HCT116 (cell line): ENCODE measurements around the gene ARHGAP28. TPM values are rescaled to one million over a fixed set of nuclear protein-coding genes. Genes with fewer than 3 reads are reported as not detected.

Experiments
- ATAC-seq: fragments of 200-7000 bp; cut with Tn5 transposase; 2 replicates; pipeline ENCODE4 v1.9.1; 2020; ENCODE audit warnings: mild to moderate bottlenecking, moderate library complexity
- BruUV-seq: library from RNA; stranded (reverse); fragments of 400-500 nt; replicated peaks from 2 replicates; lab custom pipeline; 2021; lab: Mats Ljungman, UMichigan
- CTCF ChIA-PET: fragments of 300-600 bp; sonication (Branson Sonifier 250); formaldehyde crosslinking; loops from one replicate; lab custom pipeline; 2021; ENCODE audit warnings: antibody characterized with exemption; lab: Charles Lee
- POLR2A ChIA-PET: fragments of 300-600, 350-600 bp; sonication (Branson Sonifier 250); formaldehyde crosslinking; loops from one replicate; lab custom pipeline; 2021; ENCODE audit warnings: antibody characterized with exemption; lab: Charles Lee
- RAD21 ChIA-PET, 2 experiments: fragments of 300-600 bp; sonication (Branson Sonifier 250); formaldehyde crosslinking; loops; one replicate each; lab custom pipeline; 2023; ENCODE audit warnings: low total read pairs in 2 of 2; ENCODE audit not compliant: uncharacterized antibody in 2 of 2, unreplicated experiment in 2 of 2, low non-redundant PET in 1 of 2; lab: Charles Lee
- DNase-seq: peaks from one replicate; pipeline ENCODE4 v3.0.0-alpha.2; 2010; ENCODE audit warnings: low read depth, low spot score
- H2AFZ ChIP-seq: fragments of 200-600 bp; shearing (Covaris generic), sonication (generic); 2 replicates; pipeline ENCODE4 v1.6.1; 2017; ENCODE audit warnings: low read depth, mixed run types, mixed read lengths, antibody characterized with exemption, low read length; ENCODE audit not compliant: poor library complexity, severe bottlenecking
- H3K27ac ChIP-seq: 2 replicates; pipeline ENCODE4 v1.5.1; 2012; ENCODE audit warnings: low read depth, low read length
- H3K27me3 ChIP-seq: fragments of 200-600 bp; sonication (generic); 2 replicates; pipeline ENCODE4 v1.6.1; 2016; ENCODE audit warnings: mixed run types, low read length, mixed read lengths; ENCODE audit not compliant: insufficient read depth
- H3K36me3 ChIP-seq, 2 experiments: fragments of 200-500 bp in 1 of 2; fragments of 200-600 bp in 1 of 2; sonication (Bioruptor generic) in 1 of 2; sonication (generic) in 1 of 2; 2 replicates each; pipeline versions ENCODE4 v1.5.1 to v1.6.1; 2014 to 2016; ENCODE audit warnings: low read length in 2 of 2, inconsistent platforms in 1 of 2, mixed read lengths in 1 of 2, mixed run types in 1 of 2; ENCODE audit not compliant: insufficient read depth in 2 of 2, control insufficient read depth in 1 of 2
- H3K4me1 ChIP-seq, 2 experiments: fragments of 200-600 bp in 1 of 2; sonication (generic) in 1 of 2; 2 replicates each; pipeline versions ENCODE4 v1.5.1 to v1.6.1; 2012 to 2017; ENCODE audit warnings: low read length in 2 of 2, inconsistent platforms in 1 of 2, mild to moderate bottlenecking in 1 of 2, mixed read lengths in 1 of 2, mixed run types in 1 of 2, moderate library complexity in 1 of 2; ENCODE audit not compliant: insufficient read depth in 2 of 2, control insufficient read depth in 1 of 2
- H3K4me2 ChIP-seq: fragments of 200-600 bp; sonication (generic); 2 replicates; pipeline ENCODE4 v1.6.1; 2017; ENCODE audit warnings: mixed run types, low read length, mixed read lengths
- H3K4me3 ChIP-seq, 2 experiments: fragments of 200-600 bp in 1 of 2; sonication (generic) in 1 of 2; replicated peaks in 1 of 2; 2 replicates each; pipeline ENCODE4 v1.5.1; 2011 to 2016; ENCODE audit warnings: low read length in 2 of 2, control low read depth in 1 of 2, low read depth in 1 of 2, mild to moderate bottlenecking in 1 of 2, mixed read lengths in 1 of 2, mixed run types in 1 of 2
- H3K79me2 ChIP-seq: fragments of 200-600 bp; sonication (generic); 2 replicates; pipeline ENCODE4 v1.6.1; 2017; ENCODE audit warnings: mild to moderate bottlenecking, mixed run types, low read length, moderate library complexity, mixed read lengths; ENCODE audit not compliant: insufficient read depth
- H3K9ac ChIP-seq: fragments of 200-600 bp; sonication (generic); 2 replicates; pipeline ENCODE4 v1.6.1; 2016; ENCODE audit warnings: low read length, mixed read lengths
- H3K9me2 ChIP-seq: fragments of 200-600 bp; sonication (generic), shearing (Covaris generic); 2 replicates; pipeline ENCODE4 v1.6.1; 2017; ENCODE audit warnings: mixed run types, mild to moderate bottlenecking, moderate library complexity; ENCODE audit not compliant: insufficient read depth
- H3K9me3 ChIP-seq, 2 experiments: fragments of 200-500 bp in 1 of 2; fragments of 200-600 bp in 1 of 2; sonication (Bioruptor generic) in 1 of 2; sonication (generic) in 1 of 2; 2 replicates each; pipeline ENCODE4 v1.6.1; 2014 to 2017; ENCODE audit warnings: low read length in 2 of 2, mixed read lengths in 2 of 2, inconsistent platforms in 1 of 2, low read depth in 1 of 2, mild to moderate bottlenecking in 1 of 2, mixed run types in 1 of 2, moderate library complexity in 1 of 2; ENCODE audit not compliant: control insufficient read depth in 1 of 2, insufficient read depth in 1 of 2
- H4K20me1 ChIP-seq: fragments of 200-600 bp; sonication (generic), shearing (Covaris generic); 2 replicates; pipeline ENCODE4 v1.6.1; 2017; ENCODE audit warnings: mixed run types, mild to moderate bottlenecking, moderate library complexity; ENCODE audit not compliant: insufficient read depth
- ATF3 ChIP-seq: IDR thresholded peaks from 2 replicates; pipeline ENCODE4 v1.6.1; 2012
- CBX3 ChIP-seq: IDR thresholded peaks from 2 replicates; pipeline ENCODE4 v1.6.1; 2012; ENCODE audit warnings: low read depth
- CEBPB ChIP-seq: IDR thresholded peaks from 2 replicates; pipeline ENCODE4 v1.6.1; 2012; ENCODE audit warnings: low read depth
- CTCF ChIP-seq, 3 experiments: fragments of 200-600 bp in 1 of 3; sonication (generic) in 1 of 3; IDR thresholded peaks in 2 of 3; conservative IDR thresholded peaks in 1 of 3; 2 replicates each; pipeline ENCODE4 v1.5.1; 2012 to 2017; ENCODE audit warnings: low read depth in 2 of 3, low read length in 2 of 3, antibody characterized with exemption in 1 of 3, borderline replicate concordance in 1 of 3, control low read depth in 1 of 3, mild to moderate bottlenecking in 1 of 3, mixed read lengths in 1 of 3, mixed run types in 1 of 3, moderate library complexity in 1 of 3; ENCODE audit not compliant: insufficient read depth in 1 of 3
- EGR1 ChIP-seq: IDR thresholded peaks from 2 replicates; pipeline ENCODE4 v1.6.1; 2012; ENCODE audit warnings: low read depth
- FOSL1 ChIP-seq: IDR thresholded peaks from 2 replicates; pipeline ENCODE4 v1.6.1; 2012; ENCODE audit warnings: low read depth
- JUND ChIP-seq: IDR thresholded peaks from 2 replicates; pipeline ENCODE4 v1.6.1; 2012
- POLR2A ChIP-seq: IDR thresholded peaks from 2 replicates; pipeline ENCODE4 v1.7.0; 2011; ENCODE audit warnings: borderline replicate concordance; ENCODE audit not compliant: insufficient read depth, insufficient read length; ENCODE audit errors: extremely low read depth
- REST ChIP-seq: IDR thresholded peaks from 2 replicates; pipeline ENCODE4 v1.6.1; 2012; ENCODE audit warnings: low read depth
- SIN3A ChIP-seq: IDR thresholded peaks from 2 replicates; pipeline ENCODE4 v1.6.1; 2012; ENCODE audit warnings: low read depth
- SP1 ChIP-seq: IDR thresholded peaks from 2 replicates; pipeline ENCODE4 v1.6.1; 2012; ENCODE audit warnings: low read depth
- SRF ChIP-seq: IDR thresholded peaks from 2 replicates; pipeline ENCODE4 v1.6.1; 2012; ENCODE audit warnings: low read depth
- ZFX ChIP-seq: fragments of 450-650 bp; IDR thresholded peaks from 2 replicates; pipeline ENCODE4 v1.6.1; 2017
- ZNF274 ChIP-seq: fragments of 200-500 bp; sonication (Bioruptor generic); IDR thresholded peaks from 2 replicates; pipeline ENCODE4 v1.6.1; 2014; ENCODE audit warnings: mild to moderate bottlenecking, low read depth, low read length, inconsistent platforms
- intact Hi-C: fragments of 100-400 bp; cut with micrococcal nuclease; formaldehyde crosslinking; loops from 2 replicates; pipeline ENCODE4 v1.10.0; 2022
- total RNA-seq: library from RNA; stranded (reverse); gene quantifications from one replicate; pipeline ENCODE4 v1.2.1, GENCODE V29; 2021; ENCODE audit not compliant: unreplicated experiment

The ARHGAP28 gene
- total RNA-seq, 1 experiment from 2014 or later, result not detected

GRCh38 chr18:6792391-6792790 is 62.9 kb downstream of the ARHGAP28 start:
- Histone ChIP-seq H3K27ac (no peak overlapping the region), H3K4me3 (no peak overlapping the region), H3K9me3 (peaks cover 11 to 25% of the 10 kb centered on the region in 2 experiments; a peak in 2 of 4 replicates), H3K9ac (no peak overlapping the region), H3K4me2 (no peak overlapping the region), H3K4me1 (no peaks in the 10 kb centered on the region), H2AFZ (no peak overlapping the region), H3K36me3 (no peaks in the 10 kb centered on the region), H4K20me1 (no peaks in the 10 kb centered on the region), H3K9me2 (no peaks in the 10 kb centered on the region), H3K27me3 (no peaks in the 10 kb centered on the region), H3K79me2 (no peaks in the 10 kb centered on the region)
- POLR2A ChIA-PET, result no interaction called here
- RAD21 ChIA-PET, result no interaction called here
- no TSS peak for BruUV-seq
- intact Hi-C loops, result no loop called here
- DNase-seq (no peak), ATAC-seq (no peak)
- CTCF ChIA-PET, result no interaction called here
- TF ChIP-seq SIN3A, result no peak
- TF ChIP-seq JUND, result no peak
- TF ChIP-seq CBX3, result no peak
- TF ChIP-seq SRF, result no peak
- TF ChIP-seq EGR1, result no peak
- TF ChIP-seq CTCF (IDR thresholded peaks at IDR 0.05 in 2 of 3, conservative IDR thresholded peaks at IDR 0.05 in 1 of 3; ENCODE audit: borderline replicate concordance in 1 of 3, insufficient read depth in 1 of 3, low read depth in 2 of 3, low read length in 2 of 3), result no peak
- TF ChIP-seq FOSL1, result no peak
- TF ChIP-seq SP1, result no peak
- no peak for TF ChIP-seq ZFX
- no peak for TF ChIP-seq CEBPB
- TF ChIP-seq ATF3, result no peak
- no peak for TF ChIP-seq REST
- TF ChIP-seq ZNF274, result no peak
- no peak for TF ChIP-seq POLR2A
